ENCODE measurements around the gene SMCO2. TPM values are rescaled to one million over a fixed set of nuclear protein-coding genes. Genes with fewer than 3 reads are reported as not detected.

Gene SMCO2
- total RNA-seq, 2 experiments from 2014 or later: not detected

GRCh38 chr12:27534060-27534764 lies 87.7 kb downstream of the SMCO2 start:
- Histone ChIP-seq H3K4me2 (ENCODE audit: low read length) (peak overlapping the region; percentile 82), H3K9me2 (ENCODE audit: insufficient read depth, low read length) (no peaks in the 10 kb centered on the region), H2AFZ (ENCODE audit: low read length) (peak overlapping the region; percentile 7; the same call in 1 of the 2 replicates), H3K36me3 (ENCODE audit: insufficient read depth, low read length) (no peaks in the 10 kb centered on the region), H4K20me1 (ENCODE audit: insufficient read depth, low read length) (no peaks in the 10 kb centered on the region), H3K79me2 (ENCODE audit: insufficient read depth, low read depth, low read length) (peaks cover 6% of the 10 kb centered on the region; the same call in 1 of the 2 replicates), H3K4me1 (ENCODE audit: insufficient read depth, low read length, poor library complexity, severe bottlenecking) (peaks cover 75% of the 10 kb centered on the region), H3K4me3 (ENCODE audit: low read depth, low read length, poor library complexity, severe bottlenecking) (peak overlapping the region; percentile 49), H3K9me3 (ENCODE audit: low read length) (no peaks in the 10 kb centered on the region), H3K27ac (ENCODE audit: low read depth, low read length, poor library complexity, severe bottlenecking) (peak overlapping the region; percentile 86)
- BruUV-seq (replicated peaks): no TSS peak
- POLR2A ChIA-PET: interaction anchor here (1.1 to 3.0 kb wide), 3 partner anchors 11 to 20 kb away, joined by 3 to 12 read pairs (median 4); partner anchors contain the start of gene PPFIBP1
- CTCF ChIA-PET (ENCODE audit: unreplicated experiment): interaction anchor here (1.0 kb wide), 1 partner anchor 26 kb away, joined by 3 read pairs; no protein-coding TSS in a partner anchor
- TF ChIP-seq CTCF (conservative IDR thresholded peaks at IDR 0.05; ENCODE audit: low read length) (no peak), EZH2phosphoT487 (IDR thresholded peaks at IDR 0.05; ENCODE audit: borderline replicate concordance, low read depth, low read length) (no peak)
- DNase-seq (ENCODE audit: low spot score): peak; percentile 81
- intact Hi-C loops (cut with micrococcal nuclease; ENCODE audit: unreplicated experiment): no loop called here

DNA sequence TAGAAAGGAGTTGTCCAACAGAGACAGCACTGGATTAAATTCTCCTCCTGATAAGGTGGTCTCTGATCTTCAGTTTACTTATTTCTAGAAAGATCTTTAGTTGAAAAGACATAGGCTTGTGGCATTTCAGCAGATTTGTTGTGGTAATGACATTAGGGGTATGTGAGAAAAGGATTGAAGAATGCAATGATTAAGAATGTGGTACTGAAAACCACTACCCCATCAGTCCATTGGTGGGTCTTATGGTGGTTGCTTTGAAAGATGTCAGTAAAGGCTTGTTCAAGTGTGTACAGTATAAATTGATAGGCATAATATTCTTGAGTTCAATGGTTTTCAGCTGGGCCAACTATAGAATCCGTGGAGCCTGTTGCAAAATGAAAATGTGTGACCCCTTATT lies 88.2 kb downstream of the SMCO2 start:
- ChIA-PET CTCF (ENCODE audit: unreplicated experiment) (interaction anchor here (1.0 kb wide), 1 partner anchor 26 kb away, joined by 3 read pairs; no protein-coding TSS in a partner anchor), POLR2A (interaction anchor here (0.6 to 1.2 kb wide), 4 partner anchors 11 to 523 kb away, joined by 3 to 9 read pairs (median 4); partner anchors contain the start of gene PPFIBP1)
- BruUV-seq (replicated peaks): no TSS peak
- H4K20me1 ChIP-seq (ENCODE audit: insufficient read depth, low read length): no peaks in the 10 kb centered on the region
- intact Hi-C loops (cut with micrococcal nuclease; ENCODE audit: unreplicated experiment): no loop called here
- no peaks in the 10 kb centered on the region for H3K9me2 ChIP-seq (ENCODE audit: insufficient read depth, low read length)
- H3K27ac ChIP-seq (ENCODE audit: low read depth, low read length, poor library complexity, severe bottlenecking): peak overlapping the region; percentile 86
- no peaks in the 10 kb centered on the region for H3K36me3 ChIP-seq (ENCODE audit: insufficient read depth, low read length)
- H3K79me2 ChIP-seq (ENCODE audit: insufficient read depth, low read depth, low read length): peaks cover 8% of the 10 kb centered on the region; the same call in 1 of the 2 replicates
- peak overlapping the region; percentile 7; the same call in 1 of the 2 replicates for H2AFZ ChIP-seq (ENCODE audit: low read length)
- peaks cover 80% of the 10 kb centered on the region for H3K4me1 ChIP-seq (ENCODE audit: insufficient read depth, low read length, poor library complexity, severe bottlenecking)
- peak overlapping the region; percentile 82 for H3K4me2 ChIP-seq (ENCODE audit: low read length)
- no peaks in the 10 kb centered on the region for H3K9me3 ChIP-seq (ENCODE audit: low read length)
- peak overlapping the region; percentile 49 for H3K4me3 ChIP-seq (ENCODE audit: low read depth, low read length, poor library complexity, severe bottlenecking)
- TF ChIP-seq EZH2phosphoT487 (IDR thresholded peaks at IDR 0.05; ENCODE audit: borderline replicate concordance, low read depth, low read length) (no peak), CTCF (conservative IDR thresholded peaks at IDR 0.05; ENCODE audit: low read length) (no peak)
- no peak for DNase-seq (ENCODE audit: low spot score)
